VCaP (cell line): ENCODE measurements around the gene CDH4.
"Not testable (repeated sequence)": the region's sequence is repeated elsewhere in the genome, so short reads cannot be mapped to it uniquely, and the experiment has no call there.

Experiments used
- H3K27ac ChIP-seq: fragments of 450-650 bp; 2 replicates; pipeline ENCODE4 v1.5.1; 2017
- CTCF ChIP-seq: fragments of 450-650 bp; conservative IDR thresholded peaks from 2 replicates; pipeline ENCODE4 v1.5.1; 2017; ENCODE audit warnings: mild to moderate bottlenecking, moderate library complexity

Gene CDH4

GRCh38 chr20:61938839-61939690 lies 687.0 kb downstream of the CDH4 start:
- no peak overlapping the region for H3K27ac ChIP-seq
- no peak for TF ChIP-seq CTCF

GRCh38 chr20:61939691-61940360 lies 687.8 kb downstream of the CDH4 start:
- H3K27ac ChIP-seq: no peak overlapping the region
- TF ChIP-seq CTCF: no peak

- TF ChIP-seq CTCF: no peak
Observed at GRCh38 chr20:61940491-61940890, 688.4 kb downstream of the CDH4 start.

GRCh38 chr20:61940976-61941720 lies 689.1 kb downstream of the CDH4 start:
- TF ChIP-seq CTCF: no peak
- H3K27ac ChIP-seq: no peak overlapping the region

More at GRCh38 chr20:61940491-61940890, 688.4 kb downstream of the CDH4 start:
- H3K27ac ChIP-seq: no peak overlapping the region

DNA sequence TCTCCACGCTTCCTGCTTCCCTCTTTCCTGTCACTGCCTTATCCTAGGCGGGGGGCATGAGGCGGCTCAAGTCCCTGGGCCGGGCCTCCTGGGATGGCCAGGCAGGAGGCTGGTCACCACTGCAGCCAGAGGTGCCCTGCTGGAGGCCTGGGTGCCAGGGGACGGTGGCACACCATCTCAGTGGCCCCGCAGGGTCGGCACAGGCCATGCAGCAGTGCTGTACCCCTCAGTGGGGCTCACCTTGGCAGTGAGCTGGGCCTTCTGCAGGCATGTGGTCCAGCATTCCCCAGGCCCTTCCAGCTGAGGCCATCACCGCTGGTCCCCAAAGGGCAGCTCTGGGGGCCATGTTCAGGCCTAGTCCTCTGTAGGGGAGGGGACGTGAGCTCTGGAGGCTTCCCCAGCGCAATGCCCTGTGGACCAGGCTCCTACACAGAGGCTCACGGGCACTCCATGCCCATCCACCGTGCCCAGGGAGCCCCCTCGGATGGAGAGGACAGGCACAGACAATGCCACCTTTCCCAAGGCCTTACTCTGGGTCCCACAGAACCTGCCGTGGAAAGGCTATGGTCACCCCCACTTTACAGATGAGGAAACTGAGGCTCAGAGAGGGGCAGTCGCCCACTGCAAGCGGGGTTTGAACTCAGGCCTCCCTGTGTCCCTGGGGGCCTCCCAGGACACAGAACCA lies 689.8 kb downstream of the CDH4 start:
- no peak overlapping the region for H3K27ac ChIP-seq
- no peak for TF ChIP-seq CTCF

DNA sequence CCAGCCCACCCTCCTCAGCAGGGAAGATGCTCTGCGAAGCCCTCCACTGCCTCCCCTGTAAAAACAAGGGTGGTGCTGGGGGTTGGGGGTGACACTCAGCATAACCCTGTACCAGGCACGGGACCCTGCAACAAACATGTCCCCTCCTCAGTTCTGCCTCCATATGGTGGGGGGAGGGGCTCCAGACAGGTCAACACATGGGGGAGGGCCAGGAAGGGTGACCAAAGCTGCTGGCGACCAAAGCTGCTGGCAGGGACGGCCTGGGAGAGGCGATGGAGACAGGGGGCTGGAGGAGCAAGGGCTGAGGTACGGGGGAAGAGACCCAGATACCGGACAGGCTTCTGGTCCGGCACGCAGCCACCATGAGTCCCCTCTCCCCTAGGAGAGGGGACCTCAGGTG lies 690.5 kb downstream of the CDH4 start:
- H3K27ac ChIP-seq: no peak overlapping the region
- TF ChIP-seq CTCF: no peak

DNA sequence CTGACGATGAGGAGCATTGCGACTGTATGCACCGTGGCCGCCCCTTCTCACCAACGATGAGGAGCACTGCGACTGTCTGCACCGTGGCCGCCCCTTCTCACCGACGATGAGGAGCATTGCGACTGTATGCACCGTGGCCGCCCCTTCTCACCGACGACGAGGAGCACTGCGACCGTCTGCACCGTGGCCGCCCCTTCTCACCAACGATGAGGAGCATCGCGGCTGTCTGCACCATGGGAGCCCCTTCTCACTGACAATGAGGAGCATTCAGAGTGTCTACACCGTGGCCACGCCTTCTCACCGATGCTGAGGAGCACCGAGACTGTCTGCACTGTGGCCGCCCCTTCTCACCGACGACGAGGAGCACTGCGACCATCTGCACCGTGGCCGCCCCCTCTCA lies 692.9 kb downstream of the CDH4 start:
- H3K27ac ChIP-seq: not testable (repeated sequence)

DNA sequence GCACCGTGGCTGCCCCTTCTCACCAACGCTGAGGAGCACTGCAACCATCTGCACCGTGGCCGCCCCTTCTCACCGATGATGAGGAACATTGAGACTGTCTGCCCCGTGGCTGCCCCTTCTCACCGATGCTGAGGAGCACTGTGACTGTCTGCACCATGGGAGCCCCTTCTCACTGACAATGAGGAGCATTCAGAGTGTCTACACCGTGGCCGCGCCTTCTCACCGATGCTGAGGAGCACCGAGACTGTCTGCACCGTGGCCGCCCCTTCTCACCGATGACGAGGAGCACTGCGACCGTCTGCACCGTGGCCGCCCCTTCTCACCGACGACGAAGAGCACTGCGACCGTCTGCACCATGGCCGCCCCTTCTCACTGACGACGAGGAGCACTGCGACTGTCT lies 693.4 kb downstream of the CDH4 start:
- H3K27ac ChIP-seq: not testable (repeated sequence)

DNA sequence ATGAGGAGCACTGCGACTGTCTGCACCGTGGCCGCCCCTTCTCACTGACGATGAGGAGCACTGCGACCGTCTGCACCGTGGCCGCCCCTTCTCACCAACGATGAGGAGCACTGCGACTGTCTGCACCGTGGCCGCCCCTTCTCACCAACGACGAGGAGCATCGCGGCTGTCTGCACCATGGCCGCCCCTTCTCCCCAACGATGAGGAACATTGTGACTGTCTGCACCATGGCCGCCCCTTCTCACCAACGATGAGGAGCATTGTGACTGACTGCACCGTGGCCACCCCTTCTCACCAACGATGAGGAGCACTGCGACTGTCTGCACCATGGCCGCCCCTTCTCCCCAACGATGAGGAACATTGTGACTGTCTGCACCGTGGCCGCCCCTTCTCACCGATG lies 696.0 kb downstream of the CDH4 start:
- not testable (repeated sequence) for H3K27ac ChIP-seq
